GM19455 (cell line): Measurements from ENCODE around the gene LRMDA.

Experiments used
- ATAC-seq: cut with Tn5 transposase; IDR thresholded peaks from one replicate; pipeline ENCODE4 v1.9.1; 2021; ENCODE audit not compliant: unreplicated experiment

Gene LRMDA

DNA sequence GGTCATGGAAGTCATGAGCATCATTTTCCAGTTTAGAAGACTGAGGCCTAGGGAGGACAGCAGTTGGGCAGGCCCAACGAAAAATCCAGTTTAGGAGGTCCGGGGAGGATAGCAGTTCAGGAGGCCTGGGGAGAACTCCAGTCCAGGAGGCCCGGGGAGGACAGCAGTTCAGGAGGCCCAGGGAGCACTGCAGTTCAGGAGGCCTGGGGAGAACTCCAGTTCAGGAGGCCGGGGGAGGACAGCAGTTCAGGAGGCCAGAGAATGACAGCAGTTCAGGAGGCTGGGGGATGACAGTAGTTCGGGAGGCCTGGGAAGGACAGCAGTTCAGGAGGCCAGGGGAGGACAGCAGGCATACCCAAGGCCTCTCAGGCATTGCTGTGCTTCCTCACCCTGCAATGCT is 453.4 kb downstream of the LRMDA start:
- no peak for ATAC-seq

GRCh38 chr10:75887369-75887768 is 455.9 kb downstream of the LRMDA start:
- no peak for ATAC-seq

GRCh38 chr10:75887992-75888680 is 456.7 kb downstream of the LRMDA start:
- ATAC-seq: no peak

DNA sequence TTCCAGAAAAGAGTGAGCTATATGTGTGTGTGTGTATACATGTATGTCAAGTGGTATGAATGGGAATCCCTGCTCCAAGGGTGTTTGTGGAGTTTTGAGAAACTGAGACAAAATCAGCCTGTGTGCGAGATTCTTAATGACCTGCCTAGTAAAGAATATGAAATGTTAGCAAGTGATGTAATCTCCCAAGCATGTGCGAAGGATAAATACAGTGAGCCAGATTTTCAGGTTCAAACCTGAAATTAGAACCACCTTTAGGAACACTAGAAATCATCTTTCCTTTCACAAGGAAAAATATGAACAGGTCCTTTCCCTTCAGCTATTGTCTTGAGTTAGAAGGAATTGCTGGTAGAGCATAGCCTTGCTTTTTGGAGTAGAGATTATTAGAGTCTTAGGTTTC is 457.6 kb downstream of the LRMDA start:
- ATAC-seq: no peak

- no peak for ATAC-seq
Observed at GRCh38 chr10:75894761-75895160, 463.3 kb downstream of the LRMDA start.

- ATAC-seq: no peak
Observed at GRCh38 chr10:75895259-75895658, 463.8 kb downstream of the LRMDA start.

GRCh38 chr10:75899816-75900390 is 468.5 kb downstream of the LRMDA start:
- no peak for ATAC-seq

DNA sequence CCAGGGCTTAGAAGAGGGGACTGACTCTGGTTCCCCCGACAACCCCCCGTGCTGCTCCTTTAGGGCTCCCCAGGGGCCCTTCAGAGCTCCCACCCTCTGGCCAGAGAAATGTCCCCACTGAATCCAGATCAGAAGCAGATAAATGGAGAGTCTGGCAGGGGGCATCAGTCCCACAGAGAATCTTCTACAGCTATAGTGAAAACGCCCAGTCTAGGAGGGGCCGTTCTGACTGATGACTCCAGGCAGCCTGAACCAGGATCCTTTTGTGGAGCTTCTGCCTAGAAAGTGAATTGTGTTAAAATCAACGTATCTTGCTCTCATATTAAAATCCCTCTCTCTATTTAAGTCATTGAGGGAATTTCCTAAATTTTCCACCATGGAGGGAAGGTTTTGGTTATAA is 471.4 kb downstream of the LRMDA start:
- ATAC-seq: no peak

GRCh38 chr10:75904499-75905283 is 473.3 kb downstream of the LRMDA start:
- no peak for ATAC-seq

DNA sequence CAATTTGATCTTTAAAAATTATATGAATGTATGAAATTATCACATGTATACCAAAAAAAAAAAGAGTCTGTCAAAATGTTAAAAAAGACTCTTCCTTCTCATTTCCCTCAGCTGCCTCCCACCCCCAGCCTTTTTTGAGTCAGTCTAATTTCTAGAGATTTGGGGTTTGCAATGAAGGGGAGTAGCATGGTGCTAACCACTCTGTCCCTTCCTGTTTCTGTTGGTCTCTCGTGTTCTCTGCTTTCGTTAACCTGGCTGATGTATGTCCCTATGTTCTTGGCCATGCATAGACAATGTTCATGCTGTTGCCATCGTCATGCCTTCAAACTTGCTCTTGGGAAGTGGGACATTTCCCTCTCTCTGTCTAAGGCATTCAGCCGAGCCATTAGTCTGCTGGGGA is 474.1 kb downstream of the LRMDA start:
- no peak for ATAC-seq

DNA sequence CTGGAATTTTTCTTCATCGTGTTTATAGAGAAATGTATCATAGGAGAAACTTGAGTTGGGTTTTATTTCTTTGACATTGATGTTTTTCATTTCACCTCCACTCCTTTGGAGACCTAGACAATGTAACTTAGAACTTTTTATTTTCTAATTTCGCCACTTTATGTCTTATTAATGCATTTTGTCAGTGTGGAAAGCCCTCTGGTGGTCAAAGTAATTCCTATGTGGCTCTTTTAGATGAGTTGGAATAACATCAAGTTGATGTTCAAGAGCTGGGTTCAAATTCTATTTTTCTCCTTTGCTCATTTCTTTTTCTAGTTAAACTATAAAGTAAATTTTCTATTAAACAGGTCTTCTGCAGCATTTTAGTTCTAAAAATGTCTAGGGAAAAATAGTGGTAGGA is 478.6 kb downstream of the LRMDA start:
- ATAC-seq: no peak

DNA sequence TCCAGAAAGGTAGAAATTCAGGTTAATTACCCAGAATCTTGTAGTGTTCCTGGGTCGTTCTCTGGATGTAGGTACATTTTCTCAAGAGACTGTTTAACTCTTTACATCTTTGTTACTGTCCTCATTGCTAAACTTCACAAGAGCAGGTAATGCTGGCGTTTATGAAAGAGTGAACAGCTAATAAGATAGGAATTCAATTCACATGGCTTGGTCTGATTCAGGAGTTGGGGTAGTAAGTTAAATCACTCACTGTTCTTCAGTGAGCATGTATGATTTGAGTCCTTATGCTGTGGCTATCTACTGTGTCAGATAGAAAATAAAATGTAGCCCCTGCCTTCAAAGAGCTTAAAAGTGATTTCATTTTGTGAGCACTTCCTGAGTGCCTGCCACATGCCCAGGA is 480.0 kb downstream of the LRMDA start:
- ATAC-seq: no peak

DNA sequence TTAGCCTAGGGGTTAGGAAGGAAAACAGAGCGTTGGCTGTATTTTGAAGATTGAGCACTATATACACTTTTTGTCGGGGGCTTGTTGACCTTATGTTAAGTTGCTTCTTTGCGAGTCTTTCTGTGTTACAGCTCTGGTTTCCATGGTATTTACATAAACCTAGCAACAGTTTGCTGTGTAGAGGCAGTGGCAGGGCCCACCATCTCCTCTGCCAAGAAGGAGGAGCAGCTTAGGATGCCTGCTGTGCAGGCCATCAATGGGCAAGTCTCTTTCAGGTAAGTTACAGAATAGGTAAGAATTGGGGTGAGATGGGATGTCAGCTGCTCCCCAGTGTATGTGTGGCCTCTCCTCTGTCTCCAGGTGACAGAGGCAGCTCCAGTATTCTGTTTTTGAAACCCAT is 485.5 kb downstream of the LRMDA start:
- no peak for ATAC-seq

GRCh38 chr10:75919913-75920312 is 488.5 kb downstream of the LRMDA start:
- ATAC-seq: no peak

- ATAC-seq: no peak
Observed at GRCh38 chr10:75922435-75922834, 491.0 kb downstream of the LRMDA start.

DNA sequence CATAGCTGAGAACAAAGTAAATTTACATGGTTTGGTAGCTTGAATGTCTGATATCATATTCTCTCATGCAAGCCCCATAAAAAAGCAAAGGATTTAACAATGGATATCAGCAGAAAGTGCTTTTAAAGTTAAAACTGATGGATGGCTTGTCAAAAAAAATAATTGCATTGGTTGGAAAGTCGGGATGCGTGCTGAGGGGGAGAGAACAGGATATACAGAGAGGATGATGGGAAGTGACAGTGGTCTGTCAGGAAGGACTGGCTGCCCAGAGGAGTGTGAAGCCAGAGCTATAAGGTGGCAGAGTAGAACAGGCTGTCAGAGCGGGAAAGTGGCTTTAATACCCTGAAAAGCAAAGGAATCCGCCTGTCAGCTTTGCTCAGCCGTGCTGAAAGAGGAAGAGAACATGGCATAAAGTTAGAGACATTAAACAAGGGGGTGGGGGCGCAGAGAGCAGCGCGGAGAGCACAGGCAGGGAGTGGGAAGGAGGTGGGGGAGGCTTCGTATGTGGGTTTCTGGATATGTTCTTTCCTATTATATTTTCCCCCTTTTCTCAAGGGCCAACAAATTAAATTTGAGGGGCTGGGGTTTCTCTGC is 493.0 kb downstream of the LRMDA start:
- no peak for ATAC-seq

GRCh38 chr10:75925999-75926398 is 494.6 kb downstream of the LRMDA start:
- ATAC-seq: no peak

- no peak for ATAC-seq
Observed at GRCh38 chr10:75926763-75927162, 495.3 kb downstream of the LRMDA start.

DNA sequence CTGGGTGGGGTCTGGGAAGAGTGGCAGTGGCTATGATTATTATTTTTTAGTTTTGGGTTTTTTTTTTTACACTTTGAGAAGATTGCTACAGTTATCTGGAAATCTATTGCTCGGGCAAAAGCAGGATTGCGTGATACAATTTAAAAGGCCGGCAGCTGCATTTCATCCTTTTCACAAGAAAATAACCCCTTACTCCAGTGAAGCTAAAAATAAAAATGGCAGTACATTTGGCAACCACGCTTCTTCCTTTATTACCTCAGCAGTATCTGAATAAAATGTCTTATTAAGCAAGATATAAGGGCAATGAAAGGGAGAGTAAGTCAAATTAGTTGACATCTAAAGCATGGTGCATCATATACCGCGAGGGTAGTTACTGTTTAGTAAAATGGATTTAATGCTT is 496.8 kb downstream of the LRMDA start:
- ATAC-seq: no peak

- no peak for ATAC-seq
Observed at GRCh38 chr10:75929630-75930161, 498.3 kb downstream of the LRMDA start.

DNA sequence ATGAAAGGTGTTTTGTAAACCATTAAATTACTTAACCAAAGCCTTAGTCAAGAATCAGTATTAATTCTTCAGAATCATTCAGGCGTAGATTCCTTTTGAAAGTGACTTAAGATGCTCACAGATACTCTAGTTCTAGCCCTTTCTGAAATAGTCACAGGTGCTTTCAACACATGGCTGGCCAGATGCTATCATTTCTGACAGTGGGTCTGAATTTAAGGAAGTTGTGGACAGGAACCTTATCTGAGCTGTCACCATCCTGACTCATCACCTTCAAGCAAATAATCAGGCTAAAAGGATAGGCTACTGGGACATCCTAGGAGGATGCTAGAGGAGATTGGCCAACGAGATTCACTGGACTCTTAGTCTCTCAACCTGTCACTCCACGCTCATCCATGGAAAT is 501.5 kb downstream of the LRMDA start:
- no peak for ATAC-seq

DNA sequence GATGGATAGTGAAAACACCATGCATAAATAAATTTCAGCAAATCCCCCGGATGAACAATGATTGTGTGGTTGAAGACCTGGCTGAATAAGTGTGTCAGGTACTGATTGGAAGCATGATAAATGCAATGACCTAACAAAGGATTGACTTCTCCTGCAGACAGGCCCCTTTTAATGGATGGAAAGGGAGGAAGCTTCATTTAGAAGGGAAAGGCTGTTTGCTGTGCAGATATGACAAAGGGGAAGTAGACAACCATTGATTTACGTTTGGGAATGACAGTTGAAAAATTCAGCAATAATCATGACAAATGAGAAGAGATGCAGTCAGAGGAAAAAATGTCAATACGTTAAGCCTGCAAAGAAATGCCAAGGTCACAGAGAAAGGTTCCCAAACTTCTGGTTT is 503.8 kb downstream of the LRMDA start:
- no peak for ATAC-seq
